NCI-H1417 treated with DMSO at 0.1 percent for 48 hours (cell line): ENCODE data around the gene TNN.
A peak's percentile ranks its signal among the peaks of the same experiment; 100 is the strongest.
"Not testable (repeated sequence)": the region's sequence is repeated elsewhere in the genome, so short reads cannot be mapped to it uniquely, and the experiment has no call there.

Experiments
- DNase-seq: peaks from one replicate; lab custom pipeline; 2025; lab: John Stamatoyannopoulos, UW

TNN gene, protein sequence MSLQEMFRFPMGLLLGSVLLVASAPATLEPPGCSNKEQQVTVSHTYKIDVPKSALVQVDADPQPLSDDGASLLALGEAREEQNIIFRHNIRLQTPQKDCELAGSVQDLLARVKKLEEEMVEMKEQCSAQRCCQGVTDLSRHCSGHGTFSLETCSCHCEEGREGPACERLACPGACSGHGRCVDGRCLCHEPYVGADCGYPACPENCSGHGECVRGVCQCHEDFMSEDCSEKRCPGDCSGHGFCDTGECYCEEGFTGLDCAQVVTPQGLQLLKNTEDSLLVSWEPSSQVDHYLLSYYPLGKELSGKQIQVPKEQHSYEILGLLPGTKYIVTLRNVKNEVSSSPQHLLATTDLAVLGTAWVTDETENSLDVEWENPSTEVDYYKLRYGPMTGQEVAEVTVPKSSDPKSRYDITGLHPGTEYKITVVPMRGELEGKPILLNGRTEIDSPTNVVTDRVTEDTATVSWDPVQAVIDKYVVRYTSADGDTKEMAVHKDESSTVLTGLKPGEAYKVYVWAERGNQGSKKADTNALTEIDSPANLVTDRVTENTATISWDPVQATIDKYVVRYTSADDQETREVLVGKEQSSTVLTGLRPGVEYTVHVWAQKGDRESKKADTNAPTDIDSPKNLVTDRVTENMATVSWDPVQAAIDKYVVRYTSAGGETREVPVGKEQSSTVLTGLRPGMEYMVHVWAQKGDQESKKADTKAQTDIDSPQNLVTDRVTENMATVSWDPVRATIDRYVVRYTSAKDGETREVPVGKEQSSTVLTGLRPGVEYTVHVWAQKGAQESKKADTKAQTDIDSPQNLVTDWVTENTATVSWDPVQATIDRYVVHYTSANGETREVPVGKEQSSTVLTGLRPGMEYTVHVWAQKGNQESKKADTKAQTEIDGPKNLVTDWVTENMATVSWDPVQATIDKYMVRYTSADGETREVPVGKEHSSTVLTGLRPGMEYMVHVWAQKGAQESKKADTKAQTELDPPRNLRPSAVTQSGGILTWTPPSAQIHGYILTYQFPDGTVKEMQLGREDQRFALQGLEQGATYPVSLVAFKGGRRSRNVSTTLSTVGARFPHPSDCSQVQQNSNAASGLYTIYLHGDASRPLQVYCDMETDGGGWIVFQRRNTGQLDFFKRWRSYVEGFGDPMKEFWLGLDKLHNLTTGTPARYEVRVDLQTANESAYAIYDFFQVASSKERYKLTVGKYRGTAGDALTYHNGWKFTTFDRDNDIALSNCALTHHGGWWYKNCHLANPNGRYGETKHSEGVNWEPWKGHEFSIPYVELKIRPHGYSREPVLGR (N-terminal part only)

GRCh38 chr1:175067362-175068106, at the start of gene TNN:
TSS of gene TNN (plus strand) at chr1:175067833. CDS start at chr1:175077419, 9,586 bp downstream.
- DNase-seq = no peak

DNA sequence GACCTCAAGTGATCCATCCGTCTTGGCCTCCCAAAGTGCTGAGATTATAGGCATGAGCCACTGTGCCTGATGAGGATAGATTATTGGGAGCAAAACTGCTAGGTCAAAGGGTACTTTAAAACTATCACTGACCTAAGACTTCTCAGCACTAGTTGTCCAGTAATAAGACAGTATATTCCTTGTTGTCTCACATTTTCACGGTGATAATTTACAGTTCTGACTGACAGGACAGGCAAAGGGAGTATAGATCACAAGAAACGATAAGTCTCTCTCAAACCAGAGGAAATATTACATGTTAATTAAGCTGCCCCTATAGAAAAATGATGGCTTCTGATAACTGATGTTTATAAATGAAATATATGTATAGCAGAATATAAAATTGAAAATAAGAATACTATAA, 48.1 kb upstream of the TNN start:
- DNase-seq = no peak

- peak; percentile 90 for DNase-seq
These were observed 44.4 kb upstream of the TNN start, which contains the start of gene MRPS14 for GRCh38 chr1:175023043-175023921. TSS of gene MRPS14 (minus strand) at chr1:175023425. CDS start at chr1:175023408, 17 bp downstream.

GRCh38 chr1:175023922-175024242, 43.8 kb upstream of the TNN start:
- not testable (repeated sequence) for DNase-seq

DNA sequence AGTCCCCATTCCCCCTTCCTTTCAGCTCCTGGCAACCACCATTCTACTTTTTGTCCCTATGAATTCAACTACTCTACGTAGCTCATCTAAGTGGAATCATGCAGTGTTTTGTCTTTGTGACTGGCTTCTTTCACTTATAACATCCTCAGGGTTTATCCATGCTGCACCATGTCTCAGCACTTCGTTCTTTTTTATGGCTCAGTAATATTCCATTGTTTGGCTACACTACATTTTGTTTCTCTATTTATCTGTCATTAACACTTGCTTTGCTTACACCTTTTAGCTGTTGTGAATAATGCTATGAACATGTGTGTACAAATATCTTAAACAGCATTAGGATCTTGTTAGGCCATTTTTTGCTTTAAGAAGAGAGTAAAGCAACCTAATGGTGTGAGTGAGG, 42.9 kb upstream of the TNN start:
- no peak for DNase-seq

- DNase-seq = no peak
These were observed 33.7 kb upstream of the TNN start for GRCh38 chr1:175033953-175034352.

DNA sequence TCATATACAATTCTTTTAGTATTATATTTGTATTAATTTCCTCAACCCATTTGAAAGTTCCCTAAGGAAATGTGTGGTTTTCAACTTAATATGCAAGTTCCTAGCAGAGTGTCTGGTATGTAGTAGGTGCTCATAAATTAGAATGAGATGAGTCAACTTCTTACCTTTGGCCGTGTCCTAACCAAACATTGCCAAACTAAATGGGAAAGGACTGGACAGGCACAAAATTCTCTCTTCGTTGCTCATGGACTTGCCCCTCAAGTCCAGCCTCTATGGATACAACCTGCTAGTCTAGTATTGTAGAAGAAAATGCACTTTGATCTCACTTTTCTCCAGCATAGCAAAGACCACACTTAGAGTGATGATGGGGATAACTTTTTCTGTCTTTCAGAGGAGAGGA, 32.9 kb upstream of the TNN start:
- no peak for DNase-seq

DNA sequence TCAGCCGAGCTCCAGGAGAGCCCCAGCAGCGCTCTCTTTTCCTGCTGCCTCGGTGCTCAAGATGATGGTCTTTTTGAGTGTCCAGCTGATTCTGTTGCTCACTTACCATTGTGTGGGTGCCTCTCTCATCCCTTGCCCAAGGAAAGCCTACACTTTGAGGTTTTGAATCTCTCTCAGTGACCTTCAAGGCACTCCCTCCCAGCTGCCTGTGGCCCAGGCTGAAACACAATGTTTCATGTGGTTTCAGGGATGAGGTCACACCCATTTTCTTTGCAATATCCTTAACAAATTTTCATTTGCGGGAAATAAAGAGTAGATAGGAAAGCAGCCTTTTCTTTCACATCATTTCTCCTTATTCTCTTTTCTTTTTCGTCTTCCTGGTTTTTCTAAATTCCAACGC, 31.8 kb upstream of the TNN start:
- DNase-seq = no peak

GRCh38 chr1:175036476-175036875, 31.2 kb upstream of the TNN start:
- DNase-seq = no peak

DNA sequence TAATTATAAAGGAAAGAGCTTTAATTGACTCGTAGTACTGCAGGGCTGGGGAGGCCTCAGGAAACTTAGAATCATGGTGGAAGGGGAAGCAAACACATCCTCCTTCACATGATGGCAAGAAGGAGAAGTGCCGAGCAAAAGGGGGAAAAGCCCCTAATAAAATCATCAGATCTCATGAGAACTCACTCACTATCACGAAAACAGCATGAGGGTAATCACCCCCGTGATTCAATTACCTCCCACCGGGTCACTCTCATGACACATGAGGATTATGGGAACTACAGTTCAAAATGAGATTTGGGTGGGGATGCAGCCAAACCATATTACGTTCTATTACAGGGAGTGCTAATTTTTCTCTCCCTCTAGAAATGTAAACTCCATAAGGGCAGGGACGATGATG, 30.2 kb upstream of the TNN start:
- DNase-seq = no peak

GRCh38 chr1:175040324-175040879, 27.2 kb upstream of the TNN start:
- no peak for DNase-seq

DNA sequence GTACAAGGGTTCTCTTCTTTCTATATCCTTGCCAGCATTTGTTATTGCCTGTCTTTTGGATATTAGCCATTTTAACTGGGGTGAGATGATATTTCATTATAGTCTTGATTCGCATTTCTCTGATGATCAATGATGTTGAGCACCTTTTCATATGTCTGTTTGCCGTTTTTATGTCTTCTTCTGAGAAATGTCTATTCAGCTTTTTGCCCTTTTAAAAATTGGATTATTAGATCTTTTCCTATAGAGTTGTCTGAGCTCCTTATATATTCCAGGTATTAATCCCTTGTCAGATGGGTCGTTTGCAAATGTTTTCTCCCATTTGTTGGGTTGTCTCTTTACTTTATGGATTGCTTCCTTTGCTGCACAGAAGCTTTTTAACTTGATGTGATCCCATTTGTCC, 25.0 kb upstream of the TNN start:
- no peak for DNase-seq

- DNase-seq = no peak
These were observed 23.8 kb upstream of the TNN start for GRCh38 chr1:175043824-175044223.

GRCh38 chr1:175044591-175044990, 23.0 kb upstream of the TNN start:
- DNase-seq = not testable (repeated sequence)

DNA sequence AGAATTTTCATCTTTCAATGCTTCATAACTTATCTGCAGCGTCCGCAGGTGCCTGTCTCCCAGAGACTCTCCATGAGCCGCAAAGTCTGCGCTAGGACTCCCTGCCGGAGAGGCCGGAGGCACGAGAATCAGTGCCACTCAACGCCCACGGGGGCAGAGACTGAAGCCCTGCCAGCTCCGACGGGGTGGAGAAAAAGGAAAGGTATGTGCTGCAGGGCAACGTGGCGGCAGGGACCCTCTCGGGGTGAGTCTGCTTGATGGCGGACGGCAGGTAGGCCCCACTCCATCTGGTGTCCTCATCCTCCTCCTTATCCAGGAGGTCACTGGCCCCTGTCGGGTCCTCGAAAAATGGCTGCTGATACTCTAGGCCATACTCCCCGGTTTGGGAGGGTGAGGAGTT, 22.5 kb upstream of the TNN start:
- no peak for DNase-seq

GRCh38 chr1:175045519-175045918, 22.1 kb upstream of the TNN start:
- no peak for DNase-seq

DNA sequence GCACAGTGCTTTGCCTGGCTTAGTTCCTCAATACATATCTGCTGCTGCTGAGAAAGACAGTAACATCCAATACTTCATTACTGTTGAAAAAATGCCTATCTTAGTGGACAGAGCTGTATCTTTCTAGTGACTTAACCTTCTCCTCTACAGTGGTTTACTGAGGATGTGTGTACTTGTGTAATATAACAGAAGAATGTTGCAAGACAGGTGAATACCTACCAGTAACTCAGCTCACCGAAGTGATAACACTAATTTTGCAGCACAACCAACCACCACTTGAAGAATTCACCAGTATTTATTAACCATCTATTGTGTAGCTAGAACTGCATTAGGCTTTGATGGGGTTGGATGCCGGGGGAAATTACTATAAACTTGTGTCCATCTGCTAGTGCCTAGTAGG, 16.6 kb upstream of the TNN start:
- DNase-seq = no peak

DNA sequence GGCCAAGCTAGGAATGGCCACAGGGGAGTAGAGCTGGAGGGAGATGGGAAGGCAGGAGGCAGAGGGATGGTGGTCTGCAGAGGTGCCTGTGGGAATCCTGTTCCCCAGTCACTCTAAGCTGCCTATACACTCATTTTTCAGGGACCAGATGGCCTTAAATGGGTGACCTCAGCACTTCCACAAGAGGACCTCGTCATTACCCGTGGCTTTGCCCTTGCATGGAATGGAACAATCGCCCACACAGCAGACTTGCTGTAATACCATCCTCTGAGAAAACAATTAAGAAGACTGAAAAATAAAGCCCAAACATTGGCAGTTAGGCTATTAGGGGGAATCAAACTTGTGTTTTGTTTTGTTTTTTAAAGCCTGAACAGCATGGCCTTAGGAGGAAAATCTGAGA, 12.9 kb upstream of the TNN start:
- no peak for DNase-seq

DNA sequence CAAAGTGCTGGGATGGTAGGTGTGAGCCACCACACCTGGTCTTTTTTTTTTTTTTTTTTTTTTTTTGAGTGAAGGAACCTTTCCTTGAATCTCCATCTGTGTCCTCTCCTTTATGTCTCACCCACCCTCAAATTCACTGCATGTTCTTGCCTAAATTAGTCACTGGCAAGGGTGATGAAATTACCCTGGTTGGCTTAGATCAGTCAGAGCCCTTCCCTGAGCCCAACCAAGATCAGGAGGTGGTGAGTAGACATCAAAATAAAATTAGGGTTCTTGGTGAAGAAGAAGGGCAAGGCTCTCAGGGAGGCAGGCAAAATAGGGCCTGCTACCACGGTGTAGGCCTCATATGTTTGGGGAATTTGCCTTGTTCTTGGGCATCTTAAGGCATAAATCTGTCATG, 5.3 kb upstream of the TNN start:
- no peak for DNase-seq

- no peak for DNase-seq
These were observed 4.8 kb upstream of the TNN start for GRCh38 chr1:175062858-175063257.
